GM12872 (cell line): ENCODE results near the gene CIB4.

Experiments
- CTCF ChIP-seq: IDR thresholded peaks from 3 replicates; pipeline ENCODE4 v1.5.1; 2011; ENCODE audit warnings: low read depth, mild to moderate bottlenecking, low read length, moderate library complexity; ENCODE audit not compliant: insufficient read depth

The CIB4 gene

GRCh38 chr2:26612034-26612433, 29.1 kb downstream of the CIB4 start:
- TF ChIP-seq CTCF = no peak

- no peak for TF ChIP-seq CTCF
Observed at GRCh38 chr2:26610504-26611335, 30.4 kb downstream of the CIB4 start.

- TF ChIP-seq CTCF = no peak
Observed at GRCh38 chr2:26609839-26610277, 31.3 kb downstream of the CIB4 start.

- TF ChIP-seq CTCF = no peak
Observed at GRCh38 chr2:26609205-26609631, 31.9 kb downstream of the CIB4 start.

- no peak for TF ChIP-seq CTCF
Observed at GRCh38 chr2:26608557-26608956, 32.6 kb downstream of the CIB4 start.

GRCh38 chr2:26607698-26608097, 33.5 kb downstream of the CIB4 start:
- TF ChIP-seq CTCF = no peak

- no peak for TF ChIP-seq CTCF
Observed at GRCh38 chr2:26606847-26607190, 34.3 kb downstream of the CIB4 start.
